HG03060 (cell line): ENCODE measurements around the gene RTKN.

Source experiments
- ATAC-seq: cut with Tn5 transposase; IDR thresholded peaks from one replicate; pipeline ENCODE4 v1.9.1; 2021; ENCODE audit warnings: low read depth, moderate number of reproducible peaks; ENCODE audit not compliant: unreplicated experiment

RTKN gene

DNA sequence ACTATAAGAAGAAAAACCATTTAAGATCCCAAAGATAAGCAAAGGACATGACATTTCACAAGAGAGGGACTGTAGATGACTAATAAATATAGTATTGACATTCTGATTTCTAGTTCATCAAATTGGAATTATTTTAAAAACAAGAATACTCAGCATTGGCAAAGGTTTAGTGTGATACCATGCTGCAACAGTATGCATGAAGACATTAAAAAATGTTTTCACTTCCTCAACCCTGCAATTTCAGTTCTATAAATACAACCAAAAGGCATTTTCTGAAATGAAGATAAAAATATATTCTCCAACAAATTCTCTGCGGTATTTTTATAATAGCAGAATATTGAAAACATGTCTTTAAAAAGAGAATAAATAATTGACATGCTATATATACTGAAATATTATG lies 22.4 kb downstream of the RTKN start:
- ATAC-seq = no peak

DNA sequence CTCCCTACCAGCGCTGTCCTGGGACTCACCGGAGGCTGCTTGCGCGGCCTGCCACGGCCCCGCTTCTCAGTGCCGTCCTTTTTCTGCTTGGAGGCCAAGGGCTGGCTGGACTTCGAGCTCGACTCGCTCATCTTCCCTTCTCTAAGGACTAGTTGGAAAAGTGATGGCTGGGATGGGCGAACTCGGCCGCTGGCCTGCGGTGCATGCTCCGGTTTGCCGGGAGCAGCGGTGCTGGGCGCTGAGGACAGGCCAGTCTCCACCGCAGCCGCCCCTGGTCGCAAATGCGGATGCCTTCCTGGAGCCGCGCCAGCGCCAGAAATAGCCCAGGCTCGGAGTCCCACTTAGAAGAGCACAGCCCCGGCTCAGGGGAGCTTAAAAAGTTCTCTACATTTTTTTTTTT lies 23.4 kb downstream of the RTKN start:
- no peak for ATAC-seq

DNA sequence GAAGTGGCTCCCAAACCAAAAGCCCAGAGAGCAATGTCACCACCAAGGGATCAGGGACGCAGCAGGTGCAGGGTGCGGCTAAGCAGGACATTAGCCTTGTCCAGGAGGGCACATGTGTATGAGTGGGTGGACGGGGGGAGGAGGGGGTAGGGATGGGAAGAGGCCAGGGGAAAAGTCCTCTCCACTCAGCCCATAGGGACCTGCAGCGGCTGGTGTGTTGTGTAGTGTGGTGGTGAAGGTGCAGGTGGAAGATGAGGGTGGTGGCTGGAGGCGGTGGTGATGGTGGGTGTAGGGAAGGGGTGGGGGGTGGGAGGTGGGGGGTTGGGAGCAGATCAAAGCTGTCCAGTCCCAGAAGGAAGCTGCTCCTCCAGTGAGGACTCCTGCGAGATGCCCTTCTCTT lies 24.0 kb downstream of the RTKN start:
- ATAC-seq = no peak

DNA sequence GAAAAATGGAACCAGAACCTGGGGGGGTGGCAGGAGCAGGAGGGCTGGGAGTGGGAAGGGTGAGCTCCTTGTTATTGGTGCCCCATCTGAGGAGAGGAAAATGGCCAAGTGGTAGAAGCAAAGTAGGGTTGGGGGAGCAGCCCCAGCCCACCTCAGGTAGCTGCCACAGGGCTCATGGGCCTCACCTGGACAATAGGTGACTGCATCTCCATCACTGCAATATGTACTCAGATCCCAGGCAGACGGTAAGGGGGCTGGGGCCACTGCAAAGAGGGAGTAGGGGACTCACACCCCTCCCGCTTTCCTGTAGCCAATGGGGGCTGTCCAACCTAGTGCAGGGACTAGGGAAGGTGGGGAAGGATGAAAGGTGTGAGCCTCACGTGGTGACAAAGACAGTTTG lies 24.5 kb downstream of the RTKN start:
- no peak for ATAC-seq

DNA sequence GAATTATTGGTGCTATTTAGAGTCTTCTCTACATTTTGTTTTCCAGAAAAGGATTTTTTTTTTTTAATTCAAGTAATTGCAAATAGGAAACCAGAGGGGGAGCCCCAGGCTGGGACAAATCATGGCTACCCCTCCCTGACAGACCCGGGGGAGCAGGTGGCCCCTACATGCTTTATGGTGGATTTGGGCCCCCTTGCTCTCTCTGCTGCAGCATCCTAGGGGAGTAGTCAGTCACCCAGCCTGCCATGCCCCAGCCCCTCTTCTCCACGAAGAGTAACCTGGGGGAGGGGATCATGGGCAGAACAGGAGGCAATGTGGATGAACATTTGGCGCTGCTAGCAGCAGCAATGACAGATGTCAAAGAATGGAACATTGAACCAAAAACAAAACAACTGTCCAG lies 25.0 kb downstream of the RTKN start:
- ATAC-seq = no peak

DNA sequence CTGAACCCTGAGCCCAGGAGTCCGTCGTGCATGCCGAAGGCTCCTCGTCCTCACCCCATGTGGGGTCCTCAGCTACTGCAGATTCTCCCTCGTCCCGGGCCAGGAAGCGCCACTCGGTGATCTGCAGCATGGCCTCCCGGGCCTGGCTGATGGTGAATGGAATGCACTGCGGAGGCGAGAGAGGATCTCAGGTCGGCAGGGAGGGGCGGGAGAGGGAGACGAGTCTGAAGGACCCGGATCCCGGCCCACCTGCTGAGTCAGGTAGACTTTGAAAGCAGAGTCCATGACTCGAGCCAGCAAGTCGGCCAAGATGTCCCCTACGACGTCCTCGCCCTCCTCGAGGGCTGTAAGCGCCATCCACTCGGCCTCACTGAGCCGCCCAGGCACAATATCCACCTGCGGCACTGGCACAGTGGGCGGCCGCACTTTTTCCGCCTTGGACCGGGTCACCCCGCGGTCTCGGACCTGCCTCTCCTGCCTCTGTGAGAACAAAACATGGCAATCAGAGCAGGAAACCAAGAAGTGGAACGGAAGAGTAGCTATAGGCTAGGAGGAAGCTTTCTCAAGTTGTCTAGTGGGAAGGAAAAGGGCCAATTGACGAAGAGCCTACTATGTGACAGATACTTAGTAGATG lies 25.9 kb downstream of the RTKN start:
- no peak for ATAC-seq

DNA sequence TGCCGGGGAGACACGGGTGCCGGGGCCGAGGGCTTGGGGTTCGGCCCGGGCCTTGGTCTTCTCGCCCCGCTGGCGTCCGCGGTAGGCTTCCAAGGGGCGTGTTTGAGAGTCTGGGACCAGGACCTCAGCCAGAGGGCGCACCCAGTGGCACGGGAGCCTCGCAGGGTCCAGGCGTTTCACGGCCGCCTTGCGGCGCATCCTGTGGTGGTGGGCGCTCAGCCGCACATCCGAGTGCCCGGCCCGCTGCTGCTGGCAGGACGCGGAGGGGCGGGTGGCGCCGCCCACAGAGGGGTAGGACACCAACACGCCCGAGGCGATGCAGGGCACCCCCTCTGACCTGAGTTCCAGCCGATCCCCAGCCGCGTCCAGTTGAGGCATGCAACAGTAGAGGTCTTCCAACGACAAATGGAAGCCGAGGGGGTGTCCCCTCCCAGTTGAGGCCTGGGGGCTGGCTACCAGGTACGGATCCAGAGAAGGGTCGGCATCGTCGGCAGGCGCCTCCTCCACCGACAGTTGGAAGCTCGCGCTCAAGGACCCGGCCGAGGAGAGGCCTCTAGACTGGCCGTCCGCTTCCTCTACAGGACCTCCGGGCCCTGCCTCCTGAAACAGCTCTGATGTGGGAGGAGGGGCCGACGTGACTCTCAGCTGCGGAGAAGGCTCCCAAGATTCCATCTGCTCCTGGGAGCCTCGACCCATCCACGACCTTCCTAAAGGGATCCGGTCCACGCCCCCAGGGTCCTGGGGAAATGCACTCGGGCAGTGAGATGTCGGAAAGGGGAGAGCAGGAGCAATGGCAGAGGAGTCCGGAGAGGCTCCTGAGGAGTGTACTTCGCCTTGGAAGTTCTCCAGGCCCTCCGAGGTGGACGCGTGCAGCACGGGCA lies 26.6 kb downstream of the RTKN start:
- no peak for ATAC-seq

DNA sequence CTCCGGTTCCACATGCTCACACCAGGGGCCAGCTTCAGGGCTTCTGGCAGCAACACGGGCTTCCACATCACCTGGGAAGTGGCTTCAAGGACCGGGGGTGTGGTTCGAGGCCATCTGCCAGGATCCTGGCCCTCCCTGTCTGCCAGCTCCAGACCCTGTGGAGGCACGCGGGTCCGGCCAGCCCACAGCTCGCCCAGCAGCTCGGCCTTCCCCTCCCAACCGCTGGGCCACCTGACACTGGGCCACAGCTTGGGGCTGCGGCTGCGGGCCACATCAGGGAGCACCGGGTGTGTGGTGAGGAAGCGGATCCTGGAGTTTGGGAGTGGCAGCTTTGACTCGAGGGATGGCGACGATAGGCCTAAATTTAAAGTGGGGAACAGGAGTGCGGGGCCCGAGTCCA lies 27.3 kb downstream of the RTKN start:
- no peak for ATAC-seq

DNA sequence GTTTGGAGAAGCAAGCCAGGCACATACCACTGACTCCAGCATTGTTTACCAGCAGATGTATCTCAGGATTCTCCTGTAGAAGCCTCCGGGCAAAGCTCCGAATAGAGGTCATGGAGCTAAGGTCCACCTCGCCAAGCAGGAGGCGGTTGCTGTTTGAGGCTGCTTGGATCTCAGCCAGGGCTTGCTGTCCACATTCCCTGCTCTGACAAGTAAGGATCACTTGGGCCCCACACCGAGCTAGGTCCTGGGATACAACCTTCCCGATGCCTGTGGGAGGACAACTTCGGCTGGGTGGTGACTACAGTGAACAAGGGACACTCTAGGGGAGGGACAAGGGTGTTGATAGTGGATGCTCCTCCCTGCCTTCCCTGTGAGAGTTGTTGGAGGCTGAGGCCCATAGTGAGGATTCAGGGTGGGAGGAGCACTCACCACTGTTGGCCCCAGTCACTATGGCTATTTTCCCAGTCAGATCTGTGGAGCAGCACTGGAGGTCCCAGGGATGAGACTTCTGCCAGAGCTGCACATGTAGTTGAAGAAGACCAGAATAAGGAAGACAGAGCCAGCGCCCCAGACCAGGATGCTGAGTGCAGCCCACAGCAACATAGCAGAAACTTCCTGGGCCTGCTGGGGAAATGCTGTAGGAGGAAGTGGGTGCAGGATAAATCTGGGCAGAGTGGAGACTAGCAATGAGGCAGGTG lies 28.6 kb downstream of the RTKN start:
- no peak for ATAC-seq

DNA sequence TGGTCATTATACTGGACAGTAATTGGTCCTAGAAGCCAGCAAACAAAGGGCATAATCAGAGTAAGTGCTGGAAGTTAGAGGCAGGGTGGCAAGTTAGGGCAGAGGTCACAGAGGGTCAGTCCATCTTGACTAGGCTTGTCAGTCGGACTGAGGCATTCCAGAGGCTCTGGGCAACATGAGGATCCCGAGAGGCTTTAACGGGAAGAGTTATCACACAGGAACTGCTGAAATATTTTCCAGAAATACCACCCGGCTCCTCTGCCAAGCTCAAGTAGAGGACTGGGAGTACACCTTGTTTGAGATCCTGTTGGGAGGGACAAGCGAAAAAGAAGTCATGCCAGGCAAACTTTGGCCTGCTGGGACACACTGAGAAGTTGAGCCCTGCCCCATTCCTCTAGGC lies 34.1 kb downstream of the RTKN start:
- ATAC-seq = no peak

DNA sequence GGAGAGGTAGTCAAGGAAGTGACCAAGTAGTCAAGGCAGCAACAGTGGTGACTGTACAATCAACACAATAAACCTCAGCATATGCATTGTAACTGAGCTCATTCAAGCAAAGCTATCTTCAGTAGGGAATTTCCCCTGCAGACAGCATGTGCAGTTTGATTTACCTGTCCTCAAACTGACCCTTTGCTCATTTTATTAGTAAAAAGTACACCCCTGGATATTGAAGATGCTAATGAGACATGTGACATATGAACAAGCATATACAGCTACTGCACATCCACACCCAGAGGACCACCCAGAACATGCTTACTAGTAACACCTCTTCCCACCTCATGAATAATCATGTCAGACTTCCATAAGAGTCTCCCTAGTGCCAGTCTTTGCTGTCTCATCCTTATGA lies 35.7 kb downstream of the RTKN start:
- ATAC-seq = no peak

DNA sequence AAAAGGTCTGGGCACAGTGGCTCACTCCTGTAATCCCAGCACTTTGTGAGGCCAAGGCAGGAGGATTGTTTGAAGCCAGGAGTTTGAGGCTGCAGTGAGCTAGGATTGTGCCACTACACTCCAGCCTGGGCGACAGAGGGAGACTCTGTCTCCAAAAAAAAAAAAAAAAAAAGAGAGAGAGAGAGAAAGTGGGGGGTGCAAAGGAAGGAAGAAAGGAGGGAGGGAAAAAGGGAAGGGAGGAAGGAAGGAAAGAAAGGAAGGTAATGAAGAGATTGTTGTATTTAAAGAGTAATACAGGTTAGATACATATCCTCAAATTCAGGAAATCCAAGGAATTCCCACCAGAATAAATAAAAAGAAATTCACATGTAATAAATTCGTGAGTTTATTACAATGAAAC lies 39.8 kb downstream of the RTKN start:
- no peak for ATAC-seq

DNA sequence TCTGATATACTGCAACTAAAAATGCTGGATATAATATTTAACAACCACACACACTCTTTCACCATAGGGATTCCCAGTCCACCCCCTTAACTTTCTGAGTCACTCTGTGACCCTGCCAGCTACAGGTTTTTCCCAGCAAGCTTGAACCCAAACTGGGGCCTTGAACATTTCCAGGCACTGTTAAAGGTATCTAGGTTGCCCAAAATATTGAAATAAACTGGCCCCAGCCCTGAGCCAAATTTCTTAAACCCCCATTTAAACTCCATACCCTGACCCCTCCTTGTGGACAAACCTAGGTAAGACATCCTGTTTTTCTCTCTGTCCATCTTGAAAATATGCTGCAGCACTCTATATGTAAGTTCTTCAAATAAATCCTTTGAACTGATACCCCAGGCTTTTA lies 42.0 kb downstream of the RTKN start:
- peak; percentile 55 for ATAC-seq

DNA sequence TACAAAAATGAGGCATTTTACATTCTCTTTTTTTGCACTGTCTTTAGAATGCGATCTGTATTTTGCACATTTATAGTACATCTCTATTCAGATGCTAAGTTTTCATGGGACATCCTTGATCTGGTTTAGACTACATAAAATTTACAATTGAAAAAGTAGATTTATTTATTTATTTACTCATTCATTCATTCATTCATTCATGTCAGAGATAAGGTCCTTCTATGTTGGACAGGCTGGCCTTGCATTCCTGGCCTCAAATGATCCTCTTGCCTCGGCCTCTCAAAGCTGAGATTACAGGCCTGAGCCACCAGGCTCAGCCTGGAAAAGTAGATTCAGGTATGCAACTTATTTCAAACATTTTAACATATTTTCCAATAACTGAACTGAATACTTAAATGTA lies 45.6 kb downstream of the RTKN start:
- no peak for ATAC-seq

DNA sequence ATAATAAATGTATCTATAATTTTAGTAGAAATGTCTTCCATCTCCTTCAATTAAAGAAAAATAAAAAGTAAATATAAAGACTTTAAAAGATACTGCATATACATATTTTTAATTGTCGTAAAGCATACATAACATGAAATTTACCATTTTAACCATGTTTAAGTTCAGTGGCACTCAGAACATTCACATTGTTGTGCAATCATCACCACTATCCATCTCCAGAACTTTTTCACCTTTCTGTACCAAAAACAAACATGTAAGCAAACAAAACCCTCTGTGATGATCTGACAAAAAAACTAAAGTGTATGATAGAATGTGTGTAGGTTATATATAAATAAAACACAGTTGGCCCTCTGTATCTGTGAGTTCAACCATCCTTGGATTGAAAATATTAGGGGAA lies 48.2 kb downstream of the RTKN start:
- ATAC-seq = no peak

DNA sequence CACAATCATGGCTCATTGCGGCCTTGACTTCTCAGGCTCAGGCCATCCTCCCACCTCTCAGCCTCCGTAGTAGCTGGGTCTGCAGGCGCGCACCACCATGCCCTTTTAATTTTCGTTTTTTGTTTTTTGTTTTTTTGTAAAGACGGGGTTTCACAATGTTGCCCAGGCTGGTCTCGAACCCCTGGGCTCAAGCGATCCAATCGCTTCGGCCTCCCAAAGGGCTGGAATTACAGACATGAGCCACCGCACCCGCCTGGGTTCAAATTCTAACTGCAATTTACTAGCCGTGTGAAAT lies 49.3 kb downstream of the RTKN start:
- no peak for ATAC-seq

DNA sequence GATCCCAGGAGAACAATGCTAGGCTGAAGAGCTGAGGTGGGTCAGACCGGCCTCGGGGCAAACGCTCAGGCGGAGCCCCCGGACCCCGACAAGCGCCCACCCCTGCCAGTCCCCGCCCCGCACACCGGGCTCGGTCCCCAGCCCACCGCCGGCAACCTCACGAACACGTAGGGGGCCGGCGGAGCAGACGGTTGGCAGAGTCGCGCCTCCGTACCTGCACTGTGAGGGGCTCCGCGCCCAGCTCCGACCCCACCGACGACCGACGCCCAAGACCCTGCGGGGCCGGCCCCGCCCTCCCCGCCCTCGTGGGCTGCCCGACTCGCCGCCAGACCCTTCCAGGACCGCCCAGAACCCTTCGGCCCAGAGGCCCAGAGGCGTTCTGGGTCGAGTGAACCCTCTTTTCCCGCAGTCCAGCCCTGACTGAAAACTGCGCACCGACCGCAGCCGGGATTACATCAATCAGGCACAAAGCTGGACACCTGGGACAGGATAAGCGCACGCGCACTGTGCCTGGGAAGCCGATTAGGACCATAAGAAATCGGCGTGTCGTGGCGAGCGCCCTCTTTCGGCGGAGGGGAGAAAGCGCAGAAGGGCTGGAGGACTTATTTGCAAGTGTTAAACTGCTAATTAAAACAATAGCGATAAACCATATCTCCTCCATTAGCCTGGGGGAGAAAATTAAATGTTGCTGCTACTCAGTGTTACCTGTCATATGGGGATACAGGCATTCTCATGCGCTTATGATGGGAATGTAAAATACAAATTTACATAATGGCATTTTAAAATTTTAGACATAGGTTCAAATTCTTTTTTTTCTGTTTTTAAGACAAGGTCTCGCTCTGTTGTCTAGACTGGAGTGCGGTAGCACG lies 49.9 kb downstream of the RTKN start:
- ATAC-seq = no peak

DNA sequence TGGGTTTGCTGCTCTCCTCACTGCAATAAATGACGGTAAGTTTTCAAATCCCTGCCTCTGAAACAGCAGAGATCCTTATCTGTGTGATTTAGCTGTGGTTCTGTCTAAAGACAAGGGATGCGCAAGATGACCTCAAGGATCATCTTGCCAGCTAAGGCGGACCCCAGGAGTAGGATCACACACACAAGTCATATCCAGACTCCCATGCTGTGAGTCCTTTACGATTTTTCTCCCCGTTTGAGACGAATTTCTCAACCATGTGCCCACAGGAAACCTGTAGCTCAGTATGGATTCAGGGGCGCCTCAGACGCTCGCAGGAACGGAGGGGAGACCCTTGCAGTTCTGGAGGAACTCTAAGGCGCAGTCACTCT lies 50.5 kb downstream of the RTKN start:
- no peak for ATAC-seq

DNA sequence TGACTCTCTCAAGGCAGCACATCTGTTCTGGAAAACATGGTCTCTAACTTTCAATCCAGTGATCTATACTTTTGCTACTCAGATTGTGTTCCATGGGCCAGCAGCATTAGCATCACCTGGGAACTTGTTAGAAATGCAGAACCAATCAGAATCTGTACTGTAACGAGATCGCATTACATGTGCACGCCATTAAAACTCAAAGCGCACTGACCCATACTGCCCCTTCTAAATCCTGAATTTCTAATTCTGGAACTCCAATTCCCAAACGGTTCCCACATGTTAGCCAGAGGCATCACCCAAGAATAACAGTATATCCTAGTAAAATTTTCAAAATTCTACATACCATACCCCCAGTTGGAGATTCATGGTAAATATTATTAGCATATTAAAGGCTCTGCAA lies 51.1 kb downstream of the RTKN start:
- no peak for ATAC-seq

DNA sequence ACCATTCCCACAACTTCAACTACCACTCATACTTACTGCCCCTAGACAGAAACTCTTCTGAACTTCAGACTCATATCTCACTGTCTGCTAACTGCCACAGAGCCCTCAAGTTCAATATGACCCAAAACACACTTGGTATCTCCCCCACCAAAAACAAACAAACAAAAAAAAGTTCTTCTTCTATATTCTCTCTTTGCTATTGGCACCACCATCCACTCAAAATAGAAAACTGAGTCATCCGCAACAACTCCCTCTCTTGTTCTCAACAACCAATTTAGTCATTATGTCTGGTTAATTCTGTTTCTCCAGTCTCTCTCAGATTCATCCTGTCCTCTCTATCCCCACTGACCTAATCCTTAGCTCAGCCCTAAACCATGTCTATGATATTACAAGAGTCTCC lies 54.4 kb downstream of the RTKN start:
- no peak for ATAC-seq

DNA sequence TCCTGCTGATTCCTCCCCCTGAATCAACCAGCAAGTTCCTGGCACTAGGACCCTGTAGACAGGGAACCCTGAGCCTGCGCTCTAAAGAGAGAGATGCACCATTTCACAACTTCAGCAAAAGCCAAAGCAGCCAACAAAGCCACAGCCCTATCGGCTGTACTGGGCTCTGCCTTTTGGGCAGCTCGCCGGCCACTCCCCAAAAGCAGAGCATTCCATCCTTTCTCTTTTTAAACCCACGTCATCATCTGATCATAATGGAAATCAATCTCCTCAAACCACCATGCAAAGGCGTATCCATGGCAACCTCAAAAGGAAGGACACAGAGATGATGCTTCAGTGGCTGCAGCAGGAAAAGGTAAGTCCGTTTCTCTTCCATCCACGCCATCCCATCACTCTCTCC lies 56.3 kb downstream of the RTKN start:
- no peak for ATAC-seq
